Measurements from ENCODE around the gene SEC22A. TPM values are rescaled to one million over a fixed set of nuclear protein-coding genes. Genes with fewer than 3 reads are reported as not detected.

SEC22A gene
- total and polyA plus RNA-seq, 10 of the 15 experiments (the other 5 are each of a cell fraction or from before 2014, with no cell fraction given): 19.3 to 70.3 (median 36.7) TPM

- no peak overlapping the region for H3K9ac ChIP-seq (ENCODE audit: control insufficient read depth, insufficient read depth, low read length)
- H4K20me1 ChIP-seq (ENCODE audit: control insufficient read depth, insufficient read depth): no peaks in the 10 kb centered on the region
- H3K4me2 ChIP-seq (ENCODE audit: control insufficient read depth, insufficient read depth): no peak overlapping the region
- H3K79me2 ChIP-seq (ENCODE audit: control insufficient read depth, insufficient read depth, low read length): no peaks in the 10 kb centered on the region
- WGBS (ENCODE audit: insufficient coverage, insufficient replicate concordance, low lambda C conversion rate, missing lambda C conversion rate): 97% methylated on average over 4 of the region's 4 CpGs
- no peaks in the 10 kb centered on the region for H3K4me1 ChIP-seq (ENCODE audit: control insufficient read depth, insufficient read depth, low read length)
- H3K4me3 ChIP-seq: no peak overlapping the region
- POLR2A ChIA-PET: no interaction called here
- no peak overlapping the region for H2AFZ ChIP-seq (ENCODE audit: control insufficient read depth, low read depth, low read length)
- SMC1A ChIA-PET (ENCODE audit: uncharacterized antibody, unreplicated experiment): no interaction called here
- H3K27ac ChIP-seq (ENCODE audit: control insufficient read depth, insufficient read depth): no peak overlapping the region
- H3K9me3 ChIP-seq (replicated peaks; ENCODE audit: control insufficient read depth, insufficient read depth, low read length): no peaks in the 10 kb centered on the region
- TF ChIP-seq POU2F2 (IDR thresholded peaks at IDR 0.05; ENCODE audit: borderline replicate concordance, low read depth, low read length) (no peak), BCL3 (IDR thresholded peaks at IDR 0.05; ENCODE audit: borderline replicate concordance, insufficient read depth, low read depth, low read length, poor library complexity, severe bottlenecking) (no peak), SUZ12 (IDR thresholded peaks at IDR 0.05; ENCODE audit: unreplicated experiment) (no peak), SUPT20H (IDR thresholded peaks at IDR 0.05; ENCODE audit: borderline replicate concordance, control insufficient read depth, low read depth, low read length) (no peak), EGR1 (IDR thresholded peaks at IDR 0.05; ENCODE audit: borderline replicate concordance in 1 of 2, low read depth in 2 of 2, low read length in 2 of 2) (no peak), NFYA (IDR thresholded peaks at IDR 0.05; ENCODE audit: borderline replicate concordance, low read depth, low read length) (no peak), HDGF (IDR thresholded peaks at IDR 0.05) (no peak), MEF2A (IDR thresholded peaks at IDR 0.05; ENCODE audit: insufficient read depth, low read depth, low read length) (no peak), CHD1 (IDR thresholded peaks at IDR 0.05; ENCODE audit: low read depth, low read length) (no peak), ZBTB4 (CRISPR knock-in tag; IDR thresholded peaks at IDR 0.05) (no peak), BCLAF1 (IDR thresholded peaks at IDR 0.05) (no peak), EP300 (IDR thresholded peaks at IDR 0.05; ENCODE audit: borderline replicate concordance in 1 of 2, control insufficient read depth in 1 of 2, low read depth in 2 of 2, low read length in 2 of 2) (no peak), BMI1 (IDR thresholded peaks at IDR 0.05; ENCODE audit: borderline replicate concordance) (no peak), EZH2 (IDR thresholded peaks at IDR 0.05; ENCODE audit: borderline replicate concordance, control insufficient read depth, low read depth, low read length) (no peak)
- peaks cover 4 to 8% of the 10 kb centered on the region in 2 experiments for H3K36me3 ChIP-seq (ENCODE audit: control insufficient read depth in 2 of 2, insufficient read depth in 2 of 2, low read length in 1 of 2)
- intact Hi-C loops (cut with micrococcal nuclease; ENCODE audit: unreplicated experiment) (no loop called here), in situ Hi-C loops (cut with MboI) (no loop called here)
- ATAC-seq (no peak), FAIRE-seq (no peak), DNase-seq (ENCODE audit: low read depth, low spot score) (no peak)
- CTCF ChIA-PET: interaction anchor here (1.1 kb wide), 1 partner anchor 12 kb away, joined by 3 read pairs; no protein-coding TSS in a partner anchor
- RAD21 ChIA-PET (ENCODE audit: unreplicated experiment): no interaction called here
- no peaks in the 10 kb centered on the region for H3K27me3 ChIP-seq (replicated peaks in 1 of 2; ENCODE audit: control insufficient read depth in 2 of 2, insufficient read depth in 2 of 2, low read length in 1 of 2)
- no TSS peak for BruUV-seq (replicated peaks)
Measured at GRCh38 chr3:123244128-123244527, 42.4 kb downstream of the SEC22A start.

All from GM12878 (cell line).